ENCODE measurements around the gene ITPR2.

Gene ITPR2

DNA sequence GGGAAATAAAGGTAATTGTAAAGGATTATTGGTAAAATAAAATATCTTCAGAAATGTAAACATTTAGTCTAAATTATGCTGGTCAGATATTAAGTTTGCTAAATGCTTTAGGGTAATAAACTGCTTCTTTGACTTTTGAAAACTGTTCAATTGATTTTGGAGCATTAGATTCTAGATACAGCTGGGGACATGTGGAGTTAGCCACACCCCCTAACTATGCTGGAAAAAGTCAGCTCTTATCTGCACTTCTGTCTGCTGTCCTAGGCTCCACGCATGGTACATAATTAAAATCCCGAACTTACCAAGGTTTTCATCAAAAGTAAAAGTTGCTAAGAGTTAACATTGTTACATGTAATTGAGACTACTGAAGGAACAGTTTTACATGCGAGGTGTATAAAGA, 78.8 kb downstream of the ITPR2 start:
- no peak for DNase-seq (ENCODE audit: low read depth)

DNA sequence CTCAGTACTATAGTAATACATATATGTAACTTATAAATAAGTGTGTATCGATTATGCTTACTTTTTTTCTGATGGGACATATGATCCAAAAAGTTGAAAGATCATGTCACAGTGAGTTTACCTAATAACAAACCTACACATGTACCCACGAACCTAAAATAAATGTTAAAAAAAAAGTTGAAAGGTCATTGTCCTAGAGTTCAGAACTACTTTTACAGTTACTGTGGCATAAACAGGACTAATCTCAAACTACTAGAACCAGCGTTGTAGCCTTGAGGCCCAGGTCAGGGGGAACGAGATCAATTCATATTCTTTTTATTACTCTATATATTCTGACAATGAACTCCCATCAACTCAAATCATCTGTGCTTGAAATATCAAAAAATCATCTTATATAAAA, 81.8 kb downstream of the ITPR2 start:
- no peak for DNase-seq (ENCODE audit: low read depth)

DNA sequence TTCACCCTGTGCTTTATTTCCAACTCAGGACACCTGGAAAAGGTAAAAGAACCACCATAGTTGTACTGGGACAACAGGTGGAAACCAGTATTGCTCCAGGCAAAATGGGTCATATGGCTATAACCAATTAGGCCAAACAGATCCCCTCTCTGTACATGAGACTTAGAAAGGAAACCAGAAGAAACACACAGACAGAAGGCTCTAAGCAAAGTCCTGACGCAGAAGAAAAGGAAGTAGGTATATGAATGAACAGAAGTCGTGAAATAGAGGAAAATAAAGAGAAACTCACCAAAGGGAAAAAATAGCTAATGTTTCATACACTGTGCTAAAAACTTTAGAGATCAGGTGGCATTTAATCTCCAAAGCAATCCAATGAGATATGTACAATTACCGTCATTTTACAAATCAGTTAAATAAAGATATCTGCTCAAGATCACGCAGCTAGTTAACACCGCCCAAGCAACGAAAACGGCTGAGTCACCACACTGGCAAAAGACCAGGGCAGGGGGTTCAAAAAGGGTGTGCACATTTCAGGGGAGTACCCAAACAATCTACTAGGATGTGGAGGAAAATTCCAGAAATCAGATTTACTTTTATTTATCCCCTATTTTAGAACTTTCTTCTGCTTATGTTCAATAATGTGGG, 82.3 kb downstream of the ITPR2 start:
- DNase-seq (ENCODE audit: low read depth): no peak

DNA sequence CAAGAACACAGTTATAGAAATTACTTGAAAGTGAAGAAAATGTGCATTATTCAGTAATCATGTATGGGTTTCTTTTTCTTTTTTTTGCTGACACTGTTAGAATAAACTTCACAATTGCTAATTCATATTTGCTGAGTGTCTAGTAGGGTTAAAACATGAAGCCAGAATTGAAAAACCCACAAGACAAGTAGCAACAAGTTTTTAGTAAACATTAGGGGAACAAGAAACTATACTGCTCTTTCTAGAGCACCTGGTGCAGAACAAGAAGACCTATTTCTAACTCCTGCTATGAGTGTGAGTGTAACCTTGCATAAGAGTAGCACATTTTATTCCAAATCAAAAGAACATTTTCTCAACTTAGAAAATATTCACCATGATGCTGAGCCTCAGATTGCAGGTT, 83.2 kb downstream of the ITPR2 start:
- DNase-seq (ENCODE audit: low read depth): no peak

DNA sequence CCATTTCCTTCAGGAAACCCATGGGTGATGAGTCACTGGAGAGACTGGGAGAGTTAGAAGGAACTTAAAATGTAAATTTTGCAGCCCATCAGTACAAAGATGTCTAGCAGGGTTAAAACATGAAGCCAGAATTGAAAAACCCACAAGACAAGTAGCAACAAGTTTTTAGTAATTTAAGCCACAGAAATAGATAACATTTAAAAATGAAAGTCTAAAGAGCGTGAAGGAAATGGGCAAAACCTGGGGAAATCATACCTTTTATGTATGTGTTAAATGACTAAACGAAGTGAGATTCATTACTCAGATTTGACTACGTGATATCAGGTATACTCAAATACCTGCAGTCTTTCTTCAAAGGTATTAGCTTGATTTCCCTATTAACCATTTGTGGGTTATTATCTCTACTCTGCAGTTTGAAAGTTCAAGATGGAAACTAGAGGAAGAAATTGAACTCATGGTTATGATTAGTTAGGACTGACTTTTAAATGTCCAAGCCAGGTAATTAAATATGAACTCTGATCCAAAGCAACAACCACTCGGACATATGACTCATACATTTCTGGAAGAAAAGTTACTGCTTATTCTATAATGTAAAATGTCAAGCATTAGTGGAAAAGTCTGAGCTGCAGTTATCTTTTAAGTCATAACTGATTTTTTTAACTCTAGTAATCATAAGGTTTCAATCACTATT, 84.1 kb downstream of the ITPR2 start:
- no peak for DNase-seq (ENCODE audit: low read depth)

DNA sequence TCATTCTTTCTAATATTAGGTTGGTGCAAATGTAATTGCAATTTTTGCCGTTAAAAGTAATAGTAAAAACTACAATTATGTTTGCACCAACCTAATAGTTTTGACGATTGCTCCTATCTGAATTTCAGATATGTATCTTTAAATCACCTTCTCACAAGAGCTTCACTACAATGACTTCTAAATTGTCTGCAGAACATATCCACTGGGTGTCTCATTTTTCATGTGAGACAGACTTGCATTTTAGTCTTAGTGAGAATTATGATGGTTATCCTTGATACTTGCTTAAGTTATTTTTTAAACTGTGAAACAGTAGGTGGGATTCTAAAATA, 84.6 kb downstream of the ITPR2 start:
- DNase-seq (ENCODE audit: low read depth): no peak

DNA sequence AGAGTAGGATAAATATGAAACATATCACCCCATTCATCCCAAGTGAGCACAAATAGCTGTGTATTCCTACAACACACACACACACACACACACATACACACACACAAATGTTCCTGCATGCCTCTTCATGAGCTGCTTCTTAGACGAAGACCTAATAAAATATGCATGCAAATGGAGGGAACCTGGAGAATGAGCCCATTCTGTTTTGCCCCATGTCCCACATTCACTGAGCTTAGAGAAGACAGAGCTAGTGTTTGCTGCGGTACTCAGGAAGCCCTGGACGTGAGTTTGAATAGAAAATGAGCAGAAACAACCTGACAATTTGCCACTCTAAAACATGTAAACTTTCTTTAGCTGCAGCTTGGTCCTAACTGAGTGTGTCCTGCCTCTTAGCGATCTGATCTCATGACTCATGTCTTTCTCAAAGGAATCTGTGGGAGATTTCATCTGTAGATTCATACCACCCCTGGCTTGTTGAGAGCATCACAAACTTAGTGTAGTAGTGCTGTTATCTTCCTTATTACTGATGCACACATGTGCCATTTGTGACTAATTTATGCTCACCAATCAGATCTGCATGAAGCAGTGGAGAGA, 86.8 kb downstream of the ITPR2 start:
- DNase-seq (ENCODE audit: low read depth): peak; percentile 57

DNA sequence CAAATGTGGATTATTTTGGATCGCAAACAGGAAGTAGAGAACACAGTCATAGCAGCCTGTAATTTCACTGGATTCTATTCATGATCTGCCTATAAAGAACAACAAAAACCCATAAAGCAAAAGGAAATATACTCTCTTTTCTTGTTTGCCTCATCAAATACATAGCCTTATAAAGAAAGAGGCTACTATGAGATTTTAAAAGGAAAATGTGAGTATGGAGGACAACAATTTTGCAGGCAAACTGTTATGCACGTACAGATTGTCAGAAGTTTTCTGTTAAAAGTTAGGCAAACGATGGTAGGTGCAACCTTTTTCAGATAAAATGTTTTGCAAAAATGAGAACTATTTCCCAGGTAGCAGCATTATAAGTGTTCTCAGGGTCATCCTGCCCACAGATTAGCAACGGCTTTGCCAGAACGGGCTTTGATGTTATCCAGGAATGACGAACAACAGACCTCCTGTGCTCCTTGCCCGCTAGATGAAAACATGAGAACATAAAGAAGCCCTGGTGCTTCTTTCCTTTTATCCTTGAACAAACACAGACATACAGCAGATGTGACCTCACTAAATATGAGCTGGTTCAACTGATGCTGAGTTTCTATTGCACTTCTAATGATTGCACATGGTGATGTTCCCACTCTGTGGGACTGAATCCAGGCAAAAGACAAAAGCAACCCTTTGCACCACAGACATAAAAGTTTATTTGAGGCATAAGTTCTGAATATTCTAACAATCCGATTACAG, 88.1 kb downstream of the ITPR2 start:
- no peak for DNase-seq (ENCODE audit: low read depth)

DNA sequence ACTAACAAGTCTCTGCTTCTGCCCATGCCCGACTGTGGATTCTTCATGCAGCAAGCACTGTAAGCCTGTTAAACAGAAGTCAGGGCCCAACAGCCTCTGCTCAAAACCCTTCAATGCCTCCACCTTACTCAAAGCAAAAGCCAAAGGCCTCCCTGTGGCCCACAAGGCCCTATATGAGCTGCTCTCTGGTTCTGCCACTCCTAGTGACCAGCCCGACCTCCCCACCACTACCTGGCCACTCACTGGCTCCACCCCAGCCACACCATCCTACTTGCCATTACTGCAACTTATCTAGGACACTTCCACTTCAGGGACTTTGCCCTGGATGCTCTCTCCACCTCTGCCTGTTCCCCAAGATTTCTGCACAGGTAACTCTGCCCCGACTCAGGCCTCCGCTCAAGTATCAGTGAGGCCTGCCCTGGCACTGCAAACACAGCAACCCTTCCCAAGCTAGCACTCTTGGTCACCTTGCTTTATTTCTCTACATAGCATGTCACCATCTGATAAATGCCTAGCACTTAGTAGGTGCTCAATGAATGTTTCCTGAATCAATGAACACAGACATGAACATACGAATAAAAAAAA, 88.9 kb downstream of the ITPR2 start:
- DNase-seq (ENCODE audit: low read depth): no peak

DNA sequence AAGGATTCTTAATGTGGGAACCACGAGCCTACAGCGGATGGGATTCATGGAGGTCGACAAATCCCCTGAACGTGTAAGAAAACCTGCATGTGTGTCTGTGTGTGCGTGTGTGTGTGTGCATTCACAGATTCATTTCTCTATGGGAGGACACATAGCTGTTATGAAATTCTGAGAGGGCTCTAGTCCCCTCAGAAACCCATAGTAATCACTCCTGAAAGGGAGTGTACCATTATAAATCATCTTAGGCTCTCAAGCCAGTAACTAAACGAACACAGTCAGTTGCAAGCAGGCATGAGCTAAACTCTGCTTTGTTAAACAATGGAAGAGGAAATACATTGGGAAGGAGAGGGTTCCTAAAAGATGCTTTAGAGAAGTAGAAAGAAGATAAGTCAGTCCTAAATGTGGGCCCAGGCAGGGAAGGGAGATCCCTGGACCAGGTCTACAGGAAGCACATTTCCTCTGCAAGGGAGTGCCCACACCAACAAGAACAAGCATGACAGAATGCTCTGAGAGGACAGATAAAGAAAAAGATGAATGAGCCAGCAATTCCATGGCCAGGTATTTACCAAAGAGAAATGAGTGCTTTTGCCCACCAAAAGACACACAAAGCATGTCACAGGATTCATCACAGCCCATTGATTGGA, 91.3 kb downstream of the ITPR2 start:
- DNase-seq (ENCODE audit: low read depth): no peak

DNA sequence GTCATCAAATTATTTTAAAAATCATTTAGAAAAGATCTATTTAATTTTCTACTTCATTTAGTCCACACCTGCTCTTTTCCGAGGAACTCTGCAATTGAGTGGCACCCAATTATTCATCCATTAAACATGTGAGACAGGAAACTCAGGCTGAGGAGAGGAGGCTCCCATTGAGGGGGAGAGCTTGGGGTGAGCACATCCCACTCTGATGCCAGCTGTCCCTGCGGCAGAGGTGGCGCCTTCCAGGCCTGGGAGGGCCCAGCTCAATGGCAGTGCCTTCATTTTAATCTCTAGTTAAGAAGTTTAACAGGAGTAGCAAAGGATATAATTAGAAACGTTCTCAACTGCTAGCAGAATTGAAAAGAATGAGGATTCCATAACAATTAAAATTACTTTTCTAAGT, 92.0 kb downstream of the ITPR2 start:
- DNase-seq (ENCODE audit: low read depth): no peak

DNA sequence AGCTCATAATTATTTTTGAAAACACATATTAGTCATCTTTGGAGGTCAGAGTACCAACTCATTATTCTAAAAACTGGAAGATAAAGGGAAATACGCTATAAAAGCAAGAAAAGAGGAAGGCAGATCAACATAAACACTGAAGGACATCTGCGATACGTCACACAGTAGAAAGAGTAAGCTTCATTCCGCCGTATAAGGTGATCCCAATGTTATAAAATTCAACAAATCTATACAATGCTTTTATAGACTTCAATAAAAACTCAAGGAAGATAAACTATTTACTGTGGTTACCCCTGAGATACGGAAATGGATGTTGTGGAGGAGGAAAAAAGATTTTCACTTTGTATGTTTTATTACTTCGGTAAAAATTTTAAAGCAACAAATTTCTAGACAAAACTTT, 92.6 kb downstream of the ITPR2 start:
- no peak for DNase-seq (ENCODE audit: low read depth)

DNA sequence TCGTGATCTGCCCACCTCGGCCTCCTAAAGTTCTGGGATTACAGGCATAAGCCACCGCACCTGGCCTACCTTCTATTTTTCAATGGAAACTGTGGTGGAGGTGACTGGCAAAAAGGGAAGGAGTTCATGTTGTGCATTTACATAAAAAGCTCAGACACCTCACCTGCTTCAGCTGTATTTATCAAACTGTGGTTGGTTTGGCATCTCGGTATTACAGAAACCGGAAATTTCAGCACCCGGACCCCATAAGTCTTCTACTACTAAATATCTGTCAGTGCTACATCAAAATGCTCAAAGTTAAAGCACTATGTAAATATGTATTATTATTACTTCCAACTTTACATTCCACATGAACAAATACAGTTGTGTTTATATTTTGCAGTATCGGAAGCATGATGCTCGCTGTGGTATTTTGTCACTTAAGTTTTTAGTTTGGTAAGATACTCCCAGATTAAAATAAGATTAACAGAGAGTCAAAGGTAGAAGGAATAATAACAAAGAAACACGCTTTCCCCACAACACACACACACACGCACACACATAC, 95.4 kb downstream of the ITPR2 start:
- no peak for DNase-seq (ENCODE audit: low read depth)

DNA sequence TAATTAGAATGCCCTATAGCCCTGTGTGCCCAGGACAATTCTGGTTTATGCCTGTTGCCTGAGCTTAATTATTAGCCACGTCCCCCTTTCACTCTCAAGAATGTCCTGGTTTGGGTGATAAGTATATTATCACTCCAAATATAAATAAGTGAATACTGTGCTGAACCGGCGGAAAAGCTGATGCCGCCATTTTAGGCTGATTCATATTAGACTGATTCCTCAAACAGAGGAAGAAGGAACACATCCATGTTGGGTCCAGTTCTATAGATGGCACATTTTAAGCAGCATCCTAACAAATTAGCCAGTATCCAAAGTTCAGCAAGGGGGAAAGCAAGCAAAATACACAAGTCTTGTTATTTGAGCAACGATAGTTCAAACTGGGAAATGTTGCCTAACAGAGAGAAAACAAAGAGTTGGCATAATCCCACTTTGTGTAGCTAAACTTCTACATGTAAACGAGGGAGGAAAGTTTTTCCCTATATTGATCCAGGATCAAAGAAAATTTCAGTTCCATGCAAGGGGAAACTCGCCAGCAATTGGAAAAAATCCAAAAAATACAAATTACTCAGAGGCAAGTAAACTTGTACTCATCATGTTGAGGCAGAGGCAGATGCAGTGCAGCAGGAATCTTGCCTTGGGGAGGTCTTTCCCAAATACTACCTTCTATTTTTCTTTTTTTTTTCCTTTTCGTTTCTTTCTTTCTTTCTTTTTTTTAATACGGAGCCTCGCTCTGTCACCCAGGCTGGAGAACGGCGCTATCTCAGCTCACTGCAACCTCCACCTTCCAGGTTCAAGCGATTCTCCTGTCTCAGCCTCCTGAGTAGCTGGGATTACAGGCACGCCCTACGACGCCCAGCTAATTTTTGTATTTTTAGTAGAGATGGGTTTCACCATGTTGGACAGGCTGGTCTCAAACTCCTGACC, 96.2 kb downstream of the ITPR2 start:
- DNase-seq (ENCODE audit: low read depth): no peak

DNA sequence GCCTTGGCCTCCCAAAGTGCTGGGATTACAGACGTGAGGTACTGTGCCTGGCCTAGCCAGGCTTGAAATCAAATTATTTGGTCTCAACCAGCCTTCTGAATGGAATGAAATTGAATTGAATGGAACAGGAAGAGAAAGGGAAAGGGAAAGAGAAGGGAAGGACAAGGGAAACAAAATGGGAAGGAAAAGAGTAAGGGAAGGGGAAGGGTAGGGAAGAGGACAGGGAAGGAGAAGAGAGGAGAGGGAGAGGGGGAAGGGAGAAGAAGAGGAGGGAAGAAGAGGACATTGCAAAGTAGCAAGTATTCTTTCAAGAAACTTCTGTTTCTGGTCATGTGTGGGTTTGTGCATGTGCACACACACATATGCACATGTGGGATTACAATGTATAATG, 97.8 kb downstream of the ITPR2 start:
- no peak for DNase-seq (ENCODE audit: low read depth)

DNA sequence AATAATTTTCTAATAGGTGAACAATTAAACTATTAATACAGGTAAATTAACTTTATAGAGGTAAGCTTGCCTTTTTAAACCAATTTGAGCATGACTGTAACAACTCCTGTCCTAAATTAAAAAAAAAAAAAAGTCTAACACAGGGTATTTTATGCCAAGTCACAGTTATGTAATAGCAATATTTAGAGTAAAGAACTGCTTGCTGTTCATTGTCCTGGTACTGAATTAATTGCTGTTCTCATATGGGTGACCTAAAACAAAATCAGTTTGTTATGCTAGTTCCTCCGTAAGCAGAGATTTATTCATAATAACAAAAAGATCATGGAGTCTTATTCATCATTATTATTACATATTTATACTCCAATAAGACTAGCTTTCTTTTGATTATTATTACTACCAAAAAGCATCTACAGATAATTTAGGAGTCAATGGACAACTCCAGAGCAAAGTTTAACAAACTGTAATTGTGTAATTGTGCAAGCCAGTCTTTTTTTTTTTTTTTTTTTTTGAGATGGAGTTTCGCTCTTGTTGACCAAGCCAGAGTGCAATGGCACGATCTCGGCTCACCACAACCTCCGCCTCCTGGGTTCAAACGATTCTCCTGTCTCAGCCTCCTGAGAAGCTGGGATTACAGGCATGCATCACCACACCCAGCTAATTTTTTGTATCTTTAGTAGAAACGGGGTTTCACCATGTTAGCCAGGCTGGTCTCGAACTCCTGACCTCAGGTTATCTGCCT, 98.3 kb downstream of the ITPR2 start:
- DNase-seq (ENCODE audit: low read depth): no peak

DNA sequence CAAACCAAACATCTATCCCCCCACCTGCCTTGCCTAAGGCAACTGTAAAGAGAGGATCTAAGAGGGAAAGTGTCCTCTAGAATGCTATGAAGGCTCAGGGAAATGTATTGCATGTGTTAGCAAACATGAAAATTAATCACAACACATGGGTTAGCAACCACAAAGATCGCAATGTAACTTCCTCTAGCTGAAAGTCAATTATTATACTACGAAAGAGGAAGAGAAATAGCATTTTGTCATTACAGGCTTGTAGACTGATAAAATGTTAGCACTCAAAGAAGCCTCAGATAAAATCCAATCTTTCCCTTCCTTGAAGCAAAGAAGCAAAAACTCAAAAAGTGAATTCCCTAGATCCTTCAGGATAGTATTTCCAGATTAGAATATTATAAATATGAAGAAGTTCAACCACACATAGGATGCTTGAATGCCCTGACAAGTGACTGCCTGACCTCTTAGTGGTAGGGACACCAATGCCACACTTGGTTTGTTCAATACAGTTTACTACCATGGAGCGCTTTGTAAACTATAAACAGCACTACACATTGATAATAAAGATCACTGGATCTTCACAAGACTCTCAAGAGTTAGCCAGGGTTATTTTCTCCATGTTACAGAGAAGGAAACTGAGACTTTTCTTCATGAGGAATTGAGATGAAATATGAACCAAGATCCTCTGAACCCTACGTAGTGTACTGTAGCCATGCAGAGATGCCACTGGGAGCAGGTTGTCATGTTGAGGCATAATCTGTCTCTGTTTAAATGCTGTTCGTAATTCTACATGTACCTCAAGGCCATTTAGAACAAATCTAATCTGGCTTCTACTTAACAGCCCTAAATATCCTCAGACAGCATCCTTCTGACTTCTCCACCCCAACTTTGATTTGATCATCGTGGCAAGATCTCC, 100.7 kb downstream of the ITPR2 start:
- no peak for DNase-seq (ENCODE audit: low read depth)

DNA sequence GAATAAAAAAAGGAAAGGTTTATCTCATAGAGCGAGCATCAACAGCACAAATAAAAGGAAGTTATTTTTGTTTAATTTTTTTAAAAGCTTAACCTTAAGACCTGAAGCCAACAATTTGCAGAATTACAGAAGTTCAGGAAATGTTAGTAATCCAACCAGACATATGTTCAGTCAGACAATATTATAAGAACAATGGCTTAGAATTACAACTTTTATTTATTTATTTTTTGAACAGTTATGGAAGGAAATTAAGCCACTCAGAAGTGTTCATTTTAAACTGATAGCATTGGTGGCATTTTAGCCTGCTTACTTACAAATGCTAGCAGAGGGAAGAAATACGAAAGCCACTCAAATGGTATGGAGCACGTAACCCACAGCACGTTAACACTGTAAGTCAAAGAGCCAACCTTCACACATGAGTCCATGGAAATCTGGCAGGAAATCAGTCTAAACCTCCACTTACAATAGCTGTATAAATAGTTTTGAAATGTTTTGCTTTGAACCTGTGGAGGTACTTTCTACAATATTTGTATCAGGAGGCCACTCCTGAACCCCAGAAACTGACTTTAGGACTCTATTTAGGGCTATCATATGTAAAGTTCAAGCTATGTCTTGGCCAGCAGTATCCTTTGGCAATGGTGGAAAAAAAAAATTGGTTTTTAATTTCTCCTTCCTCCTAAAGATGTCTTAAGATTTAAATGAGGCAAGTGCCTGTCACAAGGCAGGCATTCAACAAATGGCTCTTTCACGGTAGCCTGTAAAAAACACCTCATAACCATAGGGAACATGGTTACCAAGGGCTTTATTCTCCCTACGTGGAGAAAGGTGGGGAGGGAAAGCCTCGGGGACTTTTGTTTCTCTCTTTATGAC, 102.3 kb downstream of the ITPR2 start:
- DNase-seq (ENCODE audit: low read depth): no peak

Measured in HS-5 (cell line).